HG03575 (cell line): ENCODE results near the gene WFDC5.
"Not testable (repeated sequence)": the region's sequence is repeated elsewhere in the genome, so short reads cannot be mapped to it uniquely, and the experiment has no call there.

ENCODE experiments used
- ATAC-seq: cut with Tn5 transposase; IDR thresholded peaks from one replicate; pipeline ENCODE4 v1.9.1; 2021; ENCODE audit not compliant: unreplicated experiment, insufficient number of reproducible peaks, low FRiP score; ENCODE audit errors: extremely low read depth

WFDC5 gene, protein sequence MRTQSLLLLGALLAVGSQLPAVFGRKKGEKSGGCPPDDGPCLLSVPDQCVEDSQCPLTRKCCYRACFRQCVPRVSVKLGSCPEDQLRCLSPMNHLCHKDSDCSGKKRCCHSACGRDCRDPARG

DNA sequence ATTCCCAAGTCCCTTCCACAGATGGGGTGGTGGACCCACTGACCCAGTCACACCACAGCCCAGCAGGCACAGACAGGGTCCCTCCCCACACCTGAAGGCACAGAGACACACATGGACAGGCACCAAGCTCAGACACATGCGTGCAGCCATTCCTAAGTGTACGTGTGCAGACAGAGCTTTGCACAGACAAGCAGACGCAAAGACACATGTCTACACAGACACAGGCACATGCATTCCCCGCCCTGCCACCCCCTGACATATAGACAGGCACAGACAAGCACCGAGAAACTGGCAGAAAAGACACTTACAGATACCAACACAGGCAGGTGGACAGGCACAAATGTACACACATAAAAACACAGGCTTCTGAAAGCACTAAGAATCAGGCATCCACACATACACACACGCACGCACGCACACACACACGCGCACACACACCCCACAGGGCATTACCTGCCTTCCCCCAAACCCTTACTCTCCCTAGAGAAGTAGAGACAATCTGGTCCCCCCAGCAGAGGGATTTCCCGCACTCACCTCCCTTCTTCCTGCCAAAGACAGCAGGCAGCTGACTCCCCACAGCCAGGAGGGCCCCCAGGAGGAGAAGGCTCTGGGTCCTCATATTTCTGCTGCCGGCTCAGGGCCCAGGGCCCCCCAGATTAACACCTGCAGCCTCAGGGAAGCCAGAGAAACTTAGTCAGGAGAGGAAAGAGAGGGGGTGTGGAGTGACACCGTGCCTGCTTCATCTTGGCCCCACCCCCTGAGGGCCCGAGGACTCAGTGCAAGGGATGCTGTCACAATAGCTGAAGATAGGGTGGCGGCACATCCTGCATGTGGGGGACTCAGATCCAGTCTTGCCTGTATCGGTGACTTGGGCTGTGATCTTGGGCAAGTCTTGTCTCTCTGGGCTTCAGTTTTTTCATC lies at the start of gene WFDC5:
TSS of gene WFDC5 (minus strand) at position 710 of the 921 bp plus-strand sequence. CDS start at position 619, 91 bp downstream.
- no peak for ATAC-seq

DNA sequence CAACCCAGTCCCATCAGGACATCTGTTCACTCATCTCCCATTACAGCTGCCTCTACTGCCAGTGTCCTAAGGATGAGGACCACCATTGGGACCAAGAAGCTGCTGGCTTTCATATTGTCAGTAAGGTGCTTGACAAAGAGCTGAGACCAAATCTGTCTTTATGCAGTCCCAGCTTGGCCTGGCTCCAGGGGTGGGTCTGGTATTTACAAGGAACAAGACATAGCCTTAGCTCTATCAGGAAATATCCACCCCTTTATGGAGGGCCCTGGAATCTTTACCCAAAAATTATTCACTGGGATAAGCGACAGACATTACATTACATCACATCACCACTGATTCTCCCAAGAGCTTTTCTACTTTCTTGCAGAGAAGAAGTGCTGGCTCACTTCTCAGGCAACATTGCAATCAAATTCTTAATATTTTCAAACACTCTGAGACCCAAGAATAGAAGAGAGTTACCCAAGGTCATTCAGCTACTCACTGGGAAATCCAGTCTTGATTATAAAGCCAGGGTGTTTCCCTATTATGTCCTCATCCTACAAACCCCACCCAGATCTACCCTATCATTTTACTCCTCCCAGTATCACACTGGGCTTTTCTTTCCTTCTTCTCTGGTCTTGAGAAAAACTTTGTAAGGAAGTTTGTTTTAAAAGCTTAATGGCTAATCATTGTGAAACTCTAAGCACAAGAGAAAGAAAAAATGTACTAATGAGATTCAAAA lies 48.3 kb upstream of the WFDC5 start:
- no peak for ATAC-seq

DNA sequence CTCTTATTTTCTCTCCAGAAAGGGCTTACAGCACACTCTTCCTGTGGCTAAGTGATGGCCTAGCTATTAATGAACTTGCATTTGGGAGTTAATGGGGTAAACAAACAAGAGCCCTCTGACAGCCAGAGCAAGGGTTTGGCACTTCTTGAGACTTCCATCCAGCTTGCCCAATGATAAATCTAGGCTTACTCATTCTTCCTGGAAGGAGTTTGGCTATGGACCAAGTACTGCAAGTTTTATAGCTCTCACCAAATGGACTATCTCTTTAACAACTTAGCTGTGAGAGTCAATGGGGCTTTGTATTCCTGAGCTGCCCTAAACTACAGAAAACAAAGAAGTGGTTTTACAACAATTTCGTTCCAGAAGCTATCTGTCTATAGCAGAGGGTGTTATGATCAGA lies 43.0 kb upstream of the WFDC5 start:
- no peak for ATAC-seq

DNA sequence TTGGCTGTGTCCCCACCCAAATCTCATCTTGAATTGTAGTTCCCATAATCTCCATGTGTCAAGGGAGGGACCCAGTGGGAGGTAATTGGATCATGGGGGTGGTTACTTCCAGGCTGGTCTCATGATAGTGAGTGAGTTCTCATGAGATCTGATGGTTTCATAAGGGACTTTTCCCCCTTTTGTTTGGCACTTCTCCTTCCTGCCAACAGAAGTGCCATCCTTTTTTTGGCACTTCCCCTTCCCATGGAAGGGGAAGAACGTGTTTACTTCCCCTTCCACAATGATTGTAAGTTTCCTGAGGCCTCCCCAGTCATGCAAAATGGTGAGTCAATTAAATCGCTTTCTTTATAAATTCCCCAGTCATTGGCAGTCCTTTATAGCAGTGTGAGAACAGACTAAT lies 41.7 kb upstream of the WFDC5 start:
- ATAC-seq: no peak

DNA sequence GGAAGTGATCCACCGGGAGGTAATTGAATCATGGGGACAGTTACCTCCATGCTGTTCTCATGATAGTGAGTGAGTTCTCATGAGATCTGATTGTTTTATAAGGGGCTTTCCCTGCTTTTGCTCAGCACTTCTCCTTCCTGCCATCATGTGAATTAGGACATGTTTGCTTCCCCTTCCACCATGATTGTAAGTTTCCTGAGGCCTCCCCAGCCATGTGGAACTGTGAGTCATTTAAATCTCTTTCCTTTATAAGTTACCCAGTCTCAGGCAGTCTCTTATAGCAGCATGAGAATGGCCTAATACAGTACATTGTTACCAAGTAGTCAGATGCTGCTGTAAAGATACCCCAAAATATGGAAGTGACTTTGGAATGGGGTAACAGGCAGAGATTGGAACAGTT lies 39.8 kb upstream of the WFDC5 start:
- ATAC-seq: not testable (repeated sequence)

DNA sequence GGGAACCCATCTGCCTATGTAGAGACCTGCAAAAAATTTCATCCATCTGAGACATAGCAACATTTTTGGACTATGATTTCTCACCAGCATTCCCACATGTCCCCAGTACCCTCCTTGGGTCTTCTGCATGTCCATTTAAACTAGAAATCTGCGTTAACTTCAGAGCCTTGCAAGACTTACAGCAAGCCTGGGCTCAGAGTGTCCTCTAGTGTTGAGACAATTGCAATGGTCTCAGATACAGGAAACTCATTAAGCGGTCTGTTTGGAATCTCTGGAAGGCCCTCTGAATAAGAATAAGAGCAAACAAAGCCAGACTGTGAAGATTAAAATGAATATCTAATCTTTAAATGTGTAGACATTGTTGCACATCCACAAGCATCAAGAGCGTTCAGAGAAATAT lies 39.2 kb upstream of the WFDC5 start:
- ATAC-seq: no peak

DNA sequence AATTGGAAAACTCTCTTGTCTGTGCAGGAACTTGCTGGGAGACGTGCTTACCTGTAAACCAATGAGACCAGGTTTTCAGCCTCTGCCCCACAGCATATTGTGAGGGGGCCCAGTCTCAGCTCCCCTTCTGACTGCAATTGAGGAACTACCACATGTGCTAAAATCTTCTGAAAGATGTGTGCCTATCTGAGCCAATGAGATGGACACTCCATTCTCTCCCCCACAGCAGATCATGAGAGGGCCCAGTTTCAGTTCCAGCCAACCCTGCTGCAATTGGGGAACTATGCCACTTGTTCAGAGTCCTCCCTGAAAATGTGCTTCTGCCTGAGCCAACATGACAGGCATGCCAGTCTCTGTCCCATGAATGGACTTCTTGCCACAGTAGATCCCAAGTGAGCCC lies 38.8 kb upstream of the WFDC5 start:
- ATAC-seq: no peak

DNA sequence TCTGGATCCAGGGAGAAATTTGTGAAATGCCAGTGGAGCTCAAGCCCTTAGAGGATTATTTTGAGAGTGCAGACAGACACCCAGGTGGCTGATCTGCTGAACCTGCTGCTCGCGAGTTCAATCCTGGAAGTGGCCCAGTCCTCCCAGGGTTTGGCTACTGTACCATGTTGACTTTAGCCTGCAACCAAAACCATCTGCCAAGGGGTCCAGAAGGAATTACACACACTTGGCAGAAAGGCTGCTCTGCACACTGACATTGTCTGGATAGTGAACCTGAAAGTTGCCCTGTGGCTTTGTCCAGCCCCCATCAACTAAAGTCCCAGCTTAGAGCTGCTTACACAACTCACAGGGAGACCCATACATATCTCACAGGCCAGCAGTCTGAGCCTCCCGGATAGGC lies 38.2 kb upstream of the WFDC5 start:
- ATAC-seq: no peak

DNA sequence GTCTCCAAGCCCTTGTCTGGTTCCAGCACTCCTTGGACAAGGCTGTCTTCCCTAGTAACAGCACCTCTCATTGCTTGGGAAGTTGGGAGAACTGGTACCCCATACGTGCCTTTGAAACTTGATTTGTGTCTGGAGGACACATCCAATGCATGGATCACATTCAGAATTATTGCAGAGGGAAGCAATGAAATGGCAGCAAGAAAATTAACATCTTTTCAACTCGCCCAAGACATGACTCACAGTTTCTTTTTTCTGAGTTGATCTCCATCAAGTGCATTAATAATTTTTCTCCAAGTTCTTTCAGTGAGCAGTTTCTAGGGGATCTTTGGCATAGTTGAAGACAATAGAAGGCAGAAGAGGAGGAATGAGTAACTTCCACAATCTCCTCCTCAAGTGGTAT lies 37.4 kb upstream of the WFDC5 start:
- no peak for ATAC-seq

DNA sequence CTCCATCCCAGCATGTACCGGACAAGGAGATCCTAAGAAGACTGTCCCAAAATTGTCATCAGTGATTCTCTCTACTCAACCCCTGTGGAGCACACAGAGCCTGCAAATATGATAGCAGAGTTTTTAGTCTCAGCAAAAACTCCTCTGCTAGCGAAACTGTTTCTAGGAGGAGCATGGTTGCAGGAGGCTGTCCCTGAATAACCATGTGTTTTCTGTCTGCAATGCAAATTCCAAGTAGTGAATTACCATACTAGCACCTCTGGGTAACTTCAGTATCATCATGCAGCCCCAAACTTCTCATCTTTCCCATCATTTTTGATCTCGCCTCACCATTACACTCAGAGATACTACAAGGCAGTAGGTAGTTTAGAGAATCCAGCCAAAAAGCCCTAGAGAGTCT lies 34.1 kb upstream of the WFDC5 start:
- ATAC-seq: no peak

DNA sequence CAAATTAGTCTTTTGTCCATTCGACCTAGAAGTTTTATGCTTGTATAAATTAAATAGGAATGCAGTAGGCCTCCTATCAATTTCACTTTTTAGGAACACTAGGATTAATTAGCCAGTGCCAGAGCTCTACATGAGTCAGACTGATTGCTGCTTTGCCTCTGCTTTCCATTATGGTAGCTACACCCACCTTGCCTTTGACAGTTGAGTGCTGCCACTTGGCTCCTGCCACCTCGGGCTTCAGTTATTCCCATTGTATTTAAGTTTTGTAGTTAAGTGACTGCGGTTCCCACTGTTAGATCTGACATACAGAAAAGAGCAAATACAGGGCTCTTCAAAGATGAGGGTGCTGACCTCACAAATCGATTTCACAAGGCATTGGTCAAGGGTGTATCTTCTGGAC lies 25.9 kb upstream of the WFDC5 start:
- ATAC-seq: no peak

DNA sequence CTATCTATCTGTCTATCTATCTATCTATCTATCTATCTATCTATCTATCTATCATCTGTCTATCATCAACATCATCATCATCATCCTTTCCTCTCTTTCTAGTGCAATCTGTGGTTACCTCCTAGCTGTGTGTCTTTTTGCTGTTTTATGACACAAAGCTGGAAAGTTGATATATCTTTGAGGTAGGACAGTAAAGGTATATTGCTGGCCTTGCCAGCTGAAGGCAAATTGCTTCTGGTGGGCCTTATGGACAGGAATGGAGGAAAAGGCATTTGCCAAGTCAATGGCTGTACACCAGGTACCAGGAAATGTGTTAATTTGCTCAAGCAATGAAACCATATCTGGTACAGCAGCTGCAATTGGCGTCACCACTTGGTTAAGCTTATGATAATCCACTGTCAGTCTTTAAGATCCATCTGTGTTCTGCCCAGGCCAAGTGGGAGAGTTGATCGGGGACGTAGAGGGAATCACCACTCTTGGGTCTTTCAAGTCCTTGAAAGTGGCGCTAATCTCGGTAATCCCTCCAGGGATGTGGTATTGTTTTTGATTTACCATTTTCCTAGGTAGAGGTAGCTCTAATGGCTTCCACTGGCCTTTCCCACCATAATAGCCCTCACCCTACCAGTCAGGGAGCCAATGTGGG lies 24.9 kb upstream of the WFDC5 start:
- ATAC-seq: not testable (repeated sequence)

DNA sequence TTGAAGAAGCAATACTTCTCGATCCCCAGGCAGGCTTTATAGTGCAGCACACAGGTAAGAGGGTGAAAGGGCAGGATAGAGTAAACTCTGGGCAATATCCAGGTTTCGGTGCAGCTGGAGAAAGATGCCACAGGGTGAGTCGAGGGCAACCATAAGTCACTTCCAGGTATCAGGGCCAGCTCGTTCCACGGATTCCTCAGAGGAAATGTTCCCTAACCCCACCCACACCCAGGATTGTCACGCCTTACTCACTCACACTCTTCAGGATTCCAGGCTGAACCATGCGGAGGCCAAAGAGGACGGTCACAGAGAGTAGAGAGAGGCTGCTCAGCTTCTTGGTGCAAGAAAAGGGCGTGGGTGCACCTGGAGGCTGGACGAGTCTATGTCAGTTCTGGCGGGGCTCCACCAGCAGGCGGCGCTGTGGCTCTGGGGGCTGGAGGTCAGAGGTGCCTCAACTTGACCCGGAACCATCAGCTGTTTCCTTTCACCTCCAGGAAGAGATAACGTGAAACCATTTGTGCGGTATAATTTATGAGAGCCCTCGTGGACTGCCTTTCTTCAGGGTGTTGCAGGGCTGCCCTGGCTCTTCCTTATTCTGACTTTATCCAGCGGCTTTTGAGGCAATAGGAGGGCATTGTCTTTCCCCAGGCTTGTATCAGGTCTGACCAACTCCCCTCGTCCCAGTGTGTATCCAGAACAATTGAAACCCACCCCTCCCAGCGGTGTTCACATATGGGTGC lies 23.8 kb upstream of the WFDC5 start:
- no peak for ATAC-seq

DNA sequence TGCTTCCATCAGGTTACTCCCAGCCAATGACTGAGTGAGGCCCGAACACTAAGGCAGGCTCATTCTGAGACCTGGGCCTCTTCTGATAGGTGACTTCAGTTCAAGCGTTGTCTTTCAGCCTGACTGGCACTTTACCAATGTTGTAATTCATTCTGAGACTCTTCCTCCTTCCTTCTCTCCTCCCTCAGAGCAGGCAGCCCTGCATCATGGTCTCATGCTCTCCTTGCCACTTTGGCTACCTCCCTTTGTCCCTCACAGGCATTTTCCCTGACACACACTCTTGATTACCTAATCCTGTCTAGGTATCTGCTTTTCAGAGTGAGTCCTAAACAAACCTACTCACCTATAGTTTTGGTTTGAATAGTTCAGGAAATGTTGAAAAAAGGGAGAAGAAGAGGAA lies 21.9 kb upstream of the WFDC5 start:
- ATAC-seq: no peak

DNA sequence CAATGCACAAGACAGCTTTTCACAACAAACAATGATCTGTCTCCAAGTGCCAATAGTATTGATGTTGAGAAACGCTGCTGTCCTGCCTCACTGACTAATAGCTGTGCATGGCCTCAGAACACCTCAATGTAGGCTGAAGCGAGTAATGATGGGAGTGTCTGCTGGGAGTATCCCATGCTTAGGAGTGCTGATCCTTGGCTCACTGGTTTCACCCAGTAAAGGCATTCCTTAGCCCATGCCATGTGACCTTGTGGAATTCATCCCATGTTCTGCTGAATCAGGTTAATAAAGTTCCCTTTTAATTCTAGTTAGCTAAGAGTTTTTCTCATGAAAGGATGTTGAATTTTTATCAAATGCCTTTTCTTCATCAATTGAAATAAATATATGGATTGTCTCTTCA lies 13.1 kb upstream of the WFDC5 start:
- no peak for ATAC-seq

DNA sequence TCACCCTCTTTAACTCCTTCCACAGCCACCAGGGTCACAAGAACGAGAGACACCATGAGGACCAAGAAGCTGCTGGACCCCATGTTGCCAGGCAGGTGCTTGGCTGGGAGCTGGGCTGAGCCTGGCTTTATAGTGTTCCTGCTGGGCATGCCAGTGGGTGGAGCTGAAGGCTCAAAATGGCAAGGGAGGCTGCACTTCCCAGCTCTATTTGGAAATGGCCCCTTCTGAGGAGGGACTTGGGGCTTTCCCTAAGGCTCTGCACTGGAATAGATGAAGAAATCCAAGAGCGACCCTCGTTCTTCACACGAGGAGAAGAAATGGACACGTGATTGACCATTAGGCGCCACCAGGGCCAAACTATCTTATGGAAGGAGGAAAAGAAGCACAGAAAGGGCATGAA lies 9.4 kb upstream of the WFDC5 start, which contains the start of gene WFDC12:
TSS of gene WFDC12 (minus strand) at position 101 of the 400 bp plus-strand sequence. CDS start at position 83, 18 bp downstream.
- no peak for ATAC-seq

DNA sequence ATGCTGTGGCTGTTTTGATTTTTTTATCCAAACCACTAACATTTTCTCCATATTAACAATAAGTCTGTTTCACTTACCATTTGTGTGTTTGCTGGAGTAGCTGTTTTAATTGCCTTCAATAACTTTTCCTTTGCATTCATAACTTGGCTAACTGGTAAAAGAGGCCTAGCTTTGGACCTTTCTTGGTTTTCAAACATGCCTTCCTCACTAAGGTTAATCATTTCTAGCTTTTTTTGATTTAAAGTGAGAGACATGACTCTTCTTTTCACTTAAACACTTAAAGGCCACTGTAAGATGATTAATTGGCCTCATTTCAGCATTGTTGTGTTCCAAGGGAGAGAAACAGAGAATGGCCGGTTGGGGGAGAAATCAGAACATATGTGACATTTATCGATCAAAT lies 6.4 kb upstream of the WFDC5 start:
- no peak for ATAC-seq

DNA sequence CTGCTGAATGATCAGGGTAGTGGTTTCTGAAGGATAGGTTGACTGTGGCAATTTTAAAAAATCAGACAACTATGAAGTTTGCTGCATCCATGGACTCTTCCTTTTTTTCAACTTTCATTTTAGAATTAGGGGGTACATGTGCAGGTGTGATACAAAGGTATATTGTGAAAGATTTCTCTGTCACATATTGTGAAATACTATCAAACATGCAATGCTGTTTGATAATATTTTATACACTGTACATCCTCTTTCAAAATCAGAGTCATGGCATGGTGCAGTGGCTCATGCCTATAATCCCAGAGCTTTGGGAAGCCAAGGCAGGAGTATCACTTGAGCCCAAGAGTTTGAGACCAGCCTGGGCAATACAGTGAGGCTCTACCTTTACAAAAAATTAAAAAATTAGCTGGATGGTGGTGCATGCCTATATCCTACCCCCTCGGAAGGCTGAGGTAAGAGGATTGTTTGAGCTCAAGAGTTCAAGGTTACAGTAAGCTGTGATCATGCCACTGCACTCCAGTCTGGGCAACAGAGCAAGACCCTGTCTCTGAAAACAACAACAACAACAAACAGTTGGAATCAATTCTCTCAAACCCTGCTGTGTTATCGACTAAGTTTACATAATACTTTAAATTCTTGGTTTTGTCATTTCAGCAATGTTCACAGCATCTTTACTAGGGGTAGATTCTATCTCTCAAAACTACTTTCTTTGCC lies 4.7 kb upstream of the WFDC5 start:
- no peak for ATAC-seq
